NCI-H2171 treated with DMSO at 0.1 percent for 48 hours (cell line): ENCODE data around the gene STPG2.

Source experiments
- DNase-seq: peaks from one replicate; lab custom pipeline; 2025; lab: John Stamatoyannopoulos, UW

The STPG2 gene

GRCh38 chr4:97812768-97813167 is 330.5 kb downstream of the STPG2 start:
- DNase-seq: no peak

- DNase-seq: no peak
These were observed 356.9 kb downstream of the STPG2 start for GRCh38 chr4:97786306-97786920.

GRCh38 chr4:97778174-97778573 is 365.1 kb downstream of the STPG2 start:
- no peak for DNase-seq

- no peak for DNase-seq
These were observed 368.8 kb downstream of the STPG2 start for GRCh38 chr4:97774347-97774989.

GRCh38 chr4:97770222-97770621 is 373.1 kb downstream of the STPG2 start:
- no peak for DNase-seq

GRCh38 chr4:97762115-97762512 is 381.2 kb downstream of the STPG2 start:
- no peak for DNase-seq

GRCh38 chr4:97761445-97762114 is 381.7 kb downstream of the STPG2 start:
- no peak for DNase-seq

GRCh38 chr4:97759785-97760184 is 383.5 kb downstream of the STPG2 start:
- no peak for DNase-seq

- DNase-seq: no peak
These were observed 390.7 kb downstream of the STPG2 start for GRCh38 chr4:97752599-97752998.

- DNase-seq: no peak
These were observed 395.3 kb downstream of the STPG2 start for GRCh38 chr4:97747945-97748344.

GRCh38 chr4:97720869-97721432 is 422.3 kb downstream of the STPG2 start:
- DNase-seq: no peak

GRCh38 chr4:97691111-97691605 is 452.1 kb downstream of the STPG2 start:
- no peak for DNase-seq

GRCh38 chr4:97670703-97671269 is 472.5 kb downstream of the STPG2 start:
- DNase-seq: no peak

GRCh38 chr4:97665553-97665952 is 477.7 kb downstream of the STPG2 start:
- no peak for DNase-seq

- no peak for DNase-seq
These were observed 478.5 kb downstream of the STPG2 start for GRCh38 chr4:97664741-97665140.

- no peak for DNase-seq
These were observed 481.1 kb downstream of the STPG2 start for GRCh38 chr4:97662133-97662532.

GRCh38 chr4:97656044-97656720 is 487.1 kb downstream of the STPG2 start:
- no peak for DNase-seq

- no peak for DNase-seq
These were observed 489.6 kb downstream of the STPG2 start for GRCh38 chr4:97653701-97654100.

- DNase-seq: no peak
These were observed 496.3 kb downstream of the STPG2 start for GRCh38 chr4:97646997-97647396.

- peak; percentile 16 for DNase-seq
These were observed 498.0 kb downstream of the STPG2 start for GRCh38 chr4:97645071-97645821.

- DNase-seq: no peak
These were observed 500.1 kb downstream of the STPG2 start for GRCh38 chr4:97643179-97643578.
